ENCODE results near the gene UBE2D4. TPM values are rescaled to one million over a fixed set of nuclear protein-coding genes. Genes with fewer than 3 reads are reported as not detected.
"Not testable (repeated sequence)": the region's sequence is repeated elsewhere in the genome, so short reads cannot be mapped to it uniquely, and the experiment has no call there.

The UBE2D4 gene
- total and polyA plus RNA-seq, 2 donors (not counting 3 experiments of a cell fraction or from before 2014, with no cell fraction given): 11.3 to 19.8 TPM

DNA sequence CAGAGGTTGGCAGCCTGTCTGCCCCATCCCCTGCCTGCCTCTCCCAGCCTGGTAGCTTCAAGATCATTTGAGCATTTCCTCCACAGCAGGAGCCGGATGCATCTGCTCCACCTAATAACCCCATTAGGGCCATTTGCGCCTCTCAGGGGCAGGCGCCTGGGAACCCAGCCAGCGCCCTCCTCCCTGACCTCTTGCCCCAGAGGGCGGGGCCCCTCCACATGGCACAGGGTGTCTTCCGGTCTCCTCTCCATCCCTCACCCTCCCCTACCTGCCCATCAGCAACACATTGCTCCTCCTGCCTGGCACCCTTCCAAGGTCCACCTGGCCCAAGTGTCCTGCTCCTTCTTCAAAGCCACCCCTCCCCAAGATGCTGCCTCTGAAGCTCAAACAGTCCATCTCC is 56.6 kb downstream of the UBE2D4 start:
- H3K27ac ChIP-seq (ENCODE audit: insufficient read depth, low read depth, low read length); H3K4me3 ChIP-seq (replicated peaks in 1 of 3; ENCODE audit: insufficient read depth in 1 of 3, low read depth in 1 of 3, low read length in 3 of 3); H3K9ac ChIP-seq (replicated peaks; ENCODE audit: extremely low read depth, insufficient read depth, low read length); POLR2A ChIA-PET; FAIRE-seq; H3K4me2 ChIP-seq (ENCODE audit: insufficient read depth, low read length); BruUV-seq (replicated peaks); intact Hi-C loops (cut with micrococcal nuclease); H3K27me3 ChIP-seq (ENCODE audit: control insufficient read depth in 2 of 2, insufficient read depth in 2 of 2, low read length in 2 of 2); H2AFZ ChIP-seq (ENCODE audit: low read depth, low read length); H3K4me1 ChIP-seq (ENCODE audit: control insufficient read depth, extremely low read depth, insufficient read depth, low read length); H4K20me1 ChIP-seq (replicated peaks; ENCODE audit: control insufficient read depth, extremely low read depth, insufficient read depth, low read length); dilution Hi-C loops (cut with MboI; ENCODE audit: extremely low pct_ligation_motif_present, low sequenced_read_pairs); DNase-seq (ENCODE audit: low read depth, low spot score); H3K9me1 ChIP-seq (replicated peaks; ENCODE audit: control insufficient read depth, extremely low read depth, insufficient read depth, low read length); H3K9me3 ChIP-seq (replicated peaks; ENCODE audit: control insufficient read depth, insufficient read depth, low read length); CTCF ChIA-PET; H3K79me2 ChIP-seq (ENCODE audit: control insufficient read depth, insufficient read depth, low read length); H3K36me3 ChIP-seq (ENCODE audit: control insufficient read depth in 2 of 2, extremely low read depth in 1 of 2, insufficient read depth in 2 of 2, low read length in 2 of 2): not testable (repeated sequence)

DNA sequence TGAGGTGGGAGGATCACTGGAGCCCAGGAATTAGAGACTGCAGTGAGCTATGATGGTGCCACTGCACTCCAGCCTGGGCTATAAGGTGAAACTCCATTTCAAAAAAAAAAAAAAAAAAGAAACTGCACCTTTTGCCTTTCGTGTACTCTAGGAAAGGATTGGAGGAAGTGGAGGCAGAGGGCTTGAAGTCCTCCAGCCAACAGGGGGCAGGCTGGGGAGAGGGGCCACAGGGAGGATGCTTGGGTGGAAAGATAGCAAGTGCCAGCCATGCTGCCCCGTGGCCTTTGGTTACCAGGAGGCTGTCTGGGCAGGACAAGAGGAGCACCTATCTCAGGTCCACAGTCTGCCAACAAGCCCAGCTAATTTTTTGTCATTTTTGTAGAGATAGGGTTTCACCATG is 57.5 kb downstream of the UBE2D4 start:
- H3K4me1 ChIP-seq (ENCODE audit: control insufficient read depth, extremely low read depth, insufficient read depth, low read length); dilution Hi-C loops (cut with MboI; ENCODE audit: extremely low pct_ligation_motif_present, low sequenced_read_pairs); CTCF ChIA-PET: not testable (repeated sequence)

More for the DNA sequence above, 57.5 kb downstream of the UBE2D4 start:
- H3K36me3 ChIP-seq (ENCODE audit: control insufficient read depth in 2 of 2, extremely low read depth in 1 of 2, insufficient read depth in 2 of 2, low read length in 2 of 2); H2AFZ ChIP-seq (ENCODE audit: low read depth, low read length); H3K27ac ChIP-seq (ENCODE audit: insufficient read depth, low read depth, low read length); H3K9me1 ChIP-seq (replicated peaks; ENCODE audit: control insufficient read depth, extremely low read depth, insufficient read depth, low read length); DNase-seq (ENCODE audit: low read depth, low spot score); H3K9me3 ChIP-seq (replicated peaks; ENCODE audit: control insufficient read depth, insufficient read depth, low read length); BruUV-seq (replicated peaks); FAIRE-seq; POLR2A ChIA-PET; H4K20me1 ChIP-seq (replicated peaks; ENCODE audit: control insufficient read depth, extremely low read depth, insufficient read depth, low read length); H3K4me3 ChIP-seq (replicated peaks in 1 of 3; ENCODE audit: insufficient read depth in 1 of 3, low read depth in 1 of 3, low read length in 3 of 3); H3K4me2 ChIP-seq (ENCODE audit: insufficient read depth, low read length); H3K79me2 ChIP-seq (ENCODE audit: control insufficient read depth, insufficient read depth, low read length); H3K27me3 ChIP-seq (ENCODE audit: control insufficient read depth in 2 of 2, insufficient read depth in 2 of 2, low read length in 2 of 2); intact Hi-C loops (cut with micrococcal nuclease); H3K9ac ChIP-seq (replicated peaks; ENCODE audit: extremely low read depth, insufficient read depth, low read length): not testable (repeated sequence)

Data from endothelial cell of umbilical vein (primary cell).